ENCODE results near the gene FBXW10B.
"Not testable (repeated sequence)": the region's sequence is repeated elsewhere in the genome, so short reads cannot be mapped to it uniquely, and the experiment has no call there.

GRCh38 chr17:15654401-15654800, 34.9 kb upstream of the FBXW10B start:
- TF ChIP-seq CTCF, POLR2A (IDR thresholded peaks at IDR 0.05): not testable (repeated sequence)

All from heart left ventricle (tissue), 13 donors.